Effector memory CD4-positive, alpha-beta T cell (primary cell): ENCODE measurements around the gene DPH6.

Source experiments
- DNase-seq, 3 donors: peaks; one replicate each; pipeline ENCODE4 v3.0.0-alpha.2; 2020
- H3K27ac ChIP-seq: 2 replicates; pipeline ENCODE4 v1.7.0; 2013; ENCODE audit warnings: mild to moderate bottlenecking, low read length, moderate library complexity; ENCODE audit not compliant: insufficient read depth, poor library complexity, severe bottlenecking
- H3K27me3 ChIP-seq: replicated peaks from 2 replicates; pipeline ENCODE4 v1.7.0; 2013; ENCODE audit warnings: mild to moderate bottlenecking, low read length; ENCODE audit not compliant: insufficient read depth, control insufficient read depth, poor library complexity, severe bottlenecking
- H3K36me3 ChIP-seq: 2 replicates; pipeline ENCODE4 v1.7.0; 2013; ENCODE audit warnings: mild to moderate bottlenecking, low read length, moderate library complexity; ENCODE audit not compliant: control insufficient read depth, insufficient read depth
- H3K4me1 ChIP-seq: 2 replicates; pipeline ENCODE4 v1.7.0; 2013; ENCODE audit warnings: low read length, mild to moderate bottlenecking; ENCODE audit not compliant: control insufficient read depth, insufficient read depth, poor library complexity, severe bottlenecking
- H3K4me3 ChIP-seq: 2 replicates; pipeline ENCODE4 v1.7.0; 2013; ENCODE audit warnings: low read length, low read depth, mild to moderate bottlenecking; ENCODE audit not compliant: insufficient read depth, poor library complexity, severe bottlenecking
- H3K9me3 ChIP-seq: 2 replicates; pipeline ENCODE4 v1.7.0; 2013; ENCODE audit warnings: mild to moderate bottlenecking, low read length, moderate library complexity; ENCODE audit not compliant: control insufficient read depth

Gene DPH6

GRCh38 chr15:35560870-35561269 is 14.9 kb upstream of the DPH6 start:
- no peaks in the 10 kb centered on the region for H3K36me3 ChIP-seq
- no peak overlapping the region for H3K27ac ChIP-seq
- no peak for DNase-seq
- H3K4me1 ChIP-seq, result no peaks in the 10 kb centered on the region
- H3K4me3 ChIP-seq, result no peak overlapping the region
- no peaks in the 10 kb centered on the region for H3K27me3 ChIP-seq
- no peaks in the 10 kb centered on the region for H3K9me3 ChIP-seq

GRCh38 chr15:35560258-35560657 is 14.3 kb upstream of the DPH6 start:
- no peak for DNase-seq
- H3K27ac ChIP-seq, result no peak overlapping the region
- H3K4me1 ChIP-seq, result no peaks in the 10 kb centered on the region
- no peaks in the 10 kb centered on the region for H3K27me3 ChIP-seq
- no peaks in the 10 kb centered on the region for H3K36me3 ChIP-seq
- H3K9me3 ChIP-seq, result no peaks in the 10 kb centered on the region
- H3K4me3 ChIP-seq, result no peak overlapping the region

- H3K4me3 ChIP-seq, result no peak overlapping the region
- no peaks in the 10 kb centered on the region for H3K9me3 ChIP-seq
- H3K27me3 ChIP-seq, result no peaks in the 10 kb centered on the region
- no peaks in the 10 kb centered on the region for H3K36me3 ChIP-seq
- no peaks in the 10 kb centered on the region for H3K4me1 ChIP-seq
- H3K27ac ChIP-seq, result no peak overlapping the region
- DNase-seq, result no peak
Observed at GRCh38 chr15:35559683-35560082, 13.7 kb upstream of the DPH6 start.

GRCh38 chr15:35557544-35557943 is 11.6 kb upstream of the DPH6 start:
- DNase-seq, result no peak
- H3K4me1 ChIP-seq, result no peaks in the 10 kb centered on the region
- no peak overlapping the region for H3K27ac ChIP-seq
- no peaks in the 10 kb centered on the region for H3K36me3 ChIP-seq
- H3K27me3 ChIP-seq, result no peaks in the 10 kb centered on the region
- H3K9me3 ChIP-seq, result no peaks in the 10 kb centered on the region
- H3K4me3 ChIP-seq, result no peak overlapping the region

- Histone ChIP-seq H3K27me3 (no peaks in the 10 kb centered on the region), H3K36me3 (no peaks in the 10 kb centered on the region), H3K9me3 (no peaks in the 10 kb centered on the region), H3K4me3 (no peak overlapping the region), H3K4me1 (no peaks in the 10 kb centered on the region), H3K27ac (no peak overlapping the region)
- no peak for DNase-seq
Observed at GRCh38 chr15:35557012-35557411, 11.0 kb upstream of the DPH6 start.

- H3K4me3 ChIP-seq, result no peak overlapping the region
- no peaks in the 10 kb centered on the region for H3K36me3 ChIP-seq
Observed at GRCh38 chr15:35555244-35555643, 9.3 kb upstream of the DPH6 start.

GRCh38 chr15:35550957-35551356 is 5.0 kb upstream of the DPH6 start:
- Histone ChIP-seq H3K36me3 (no peaks in the 10 kb centered on the region), H3K27ac (no peak overlapping the region), H3K4me3 (no peak overlapping the region), H3K27me3 (no peaks in the 10 kb centered on the region), H3K9me3 (no peaks in the 10 kb centered on the region), H3K4me1 (peaks cover 6% of the 10 kb centered on the region)
- DNase-seq, result no peak

More at GRCh38 chr15:35555244-35555643, 9.3 kb upstream of the DPH6 start:
- H3K27me3 ChIP-seq, result no peaks in the 10 kb centered on the region
- DNase-seq, result no peak
- no peak overlapping the region for H3K27ac ChIP-seq
- H3K9me3 ChIP-seq, result no peaks in the 10 kb centered on the region
- H3K4me1 ChIP-seq, result no peaks in the 10 kb centered on the region

- Histone ChIP-seq H3K36me3 (no peaks in the 10 kb centered on the region), H3K27me3 (no peaks in the 10 kb centered on the region), H3K27ac (no peak overlapping the region), H3K9me3 (no peaks in the 10 kb centered on the region), H3K4me3 (no peak overlapping the region), H3K4me1 (peaks cover 6% of the 10 kb centered on the region)
- no peak for DNase-seq
Observed at GRCh38 chr15:35549567-35549966, 3.6 kb upstream of the DPH6 start.

- Histone ChIP-seq H3K9me3 (no peaks in the 10 kb centered on the region), H3K27me3 (no peaks in the 10 kb centered on the region), H3K4me1 (peaks cover 6% of the 10 kb centered on the region), H3K36me3 (no peaks in the 10 kb centered on the region), H3K27ac (no peak overlapping the region), H3K4me3 (no peak overlapping the region)
- no peak for DNase-seq
Observed at GRCh38 chr15:35548435-35548834, 2.5 kb upstream of the DPH6 start.

- Histone ChIP-seq H3K9me3 (no peaks in the 10 kb centered on the region), H3K36me3 (no peaks in the 10 kb centered on the region), H3K4me3 (no peak overlapping the region), H3K4me1 (peaks cover 6% of the 10 kb centered on the region), H3K27me3 (no peaks in the 10 kb centered on the region), H3K27ac (no peak overlapping the region)
- no peak for DNase-seq
Observed at GRCh38 chr15:35547775-35548364, 1.9 kb upstream of the DPH6 start.
